Measurements from ENCODE around the gene YLPM1. TPM values are rescaled to one million over a fixed set of nuclear protein-coding genes. Genes with fewer than 3 reads are reported as not detected.

Gene YLPM1
- total and polyA plus RNA-seq, 4 donors, result 59.7 to 99.2 (median 90.4) TPM

GRCh38 chr14:74852922-74853530 is 89.9 kb downstream of the YLPM1 start:
- no peaks in the 10 kb centered on the region for H3K27me3 ChIP-seq (ENCODE audit: control insufficient read depth, insufficient read depth, low read length)
- H3K27ac ChIP-seq (ENCODE audit: low read depth, low read length), result no peak overlapping the region
- H3K9me3 ChIP-seq (ENCODE audit: control insufficient read depth, insufficient read depth, low read length), result no peaks in the 10 kb centered on the region
- H3K4me3 ChIP-seq (ENCODE audit: low read depth, low read length), result no peak overlapping the region
- no peaks in the 10 kb centered on the region for H3K36me3 ChIP-seq (ENCODE audit: control insufficient read depth, insufficient read depth, low read length)
- no CpG with 5 or more reads among the region's 2 CpGs for WGBS (ENCODE audit: insufficient coverage)
- H3K4me1 ChIP-seq (ENCODE audit: control insufficient read depth, insufficient read depth, low read length), result no peaks in the 10 kb centered on the region
- no peak for DNase-seq (ENCODE audit: low read depth in 4 of 6, low spot score in 6 of 6)

- Histone ChIP-seq H3K4me3 (ENCODE audit: low read depth, low read length) (no peak overlapping the region), H3K36me3 (ENCODE audit: control insufficient read depth, insufficient read depth, low read length) (no peaks in the 10 kb centered on the region), H3K9me3 (ENCODE audit: control insufficient read depth, insufficient read depth, low read length) (no peaks in the 10 kb centered on the region), H3K4me1 (ENCODE audit: control insufficient read depth, insufficient read depth, low read length) (no peaks in the 10 kb centered on the region), H3K27me3 (ENCODE audit: control insufficient read depth, insufficient read depth, low read length) (no peaks in the 10 kb centered on the region), H3K27ac (ENCODE audit: low read depth, low read length) (no peak overlapping the region)
- WGBS (ENCODE audit: insufficient coverage), result no CpG with 5 or more reads among the region's 4 CpGs
- DNase-seq (ENCODE audit: low read depth in 4 of 6, low spot score in 6 of 6), result no peak
Measured at GRCh38 chr14:74853581-74853980, 90.5 kb downstream of the YLPM1 start.

- no peak overlapping the region for H3K27ac ChIP-seq (ENCODE audit: low read depth, low read length)
- H3K4me3 ChIP-seq (ENCODE audit: low read depth, low read length), result no peak overlapping the region
- DNase-seq (ENCODE audit: low read depth in 4 of 6, low spot score in 6 of 6), result no peak
- 100% methylated on average over 5 of the region's 7 CpGs for WGBS (ENCODE audit: insufficient coverage)
- no peaks in the 10 kb centered on the region for H3K27me3 ChIP-seq (ENCODE audit: control insufficient read depth, insufficient read depth, low read length)
- no peaks in the 10 kb centered on the region for H3K4me1 ChIP-seq (ENCODE audit: control insufficient read depth, insufficient read depth, low read length)
- no peaks in the 10 kb centered on the region for H3K36me3 ChIP-seq (ENCODE audit: control insufficient read depth, insufficient read depth, low read length)
- H3K9me3 ChIP-seq (ENCODE audit: control insufficient read depth, insufficient read depth, low read length), result no peaks in the 10 kb centered on the region
Measured at GRCh38 chr14:74855021-74855420, 91.9 kb downstream of the YLPM1 start.

- Histone ChIP-seq H3K9me3 (ENCODE audit: control insufficient read depth, insufficient read depth, low read length) (no peaks in the 10 kb centered on the region), H3K4me1 (ENCODE audit: control insufficient read depth, insufficient read depth, low read length) (no peaks in the 10 kb centered on the region), H3K4me3 (ENCODE audit: low read depth, low read length) (no peak overlapping the region), H3K27me3 (ENCODE audit: control insufficient read depth, insufficient read depth, low read length) (no peaks in the 10 kb centered on the region), H3K36me3 (ENCODE audit: control insufficient read depth, insufficient read depth, low read length) (no peaks in the 10 kb centered on the region), H3K27ac (ENCODE audit: low read depth, low read length) (no peak overlapping the region)
- DNase-seq (ENCODE audit: low read depth in 4 of 6, low spot score in 6 of 6), result no peak
- WGBS (ENCODE audit: insufficient coverage), result 83% methylated on average over 4 of the region's 4 CpGs
Measured at GRCh38 chr14:74855945-74856344, 92.8 kb downstream of the YLPM1 start.

- Histone ChIP-seq H3K27me3 (ENCODE audit: control insufficient read depth, insufficient read depth, low read length) (no peaks in the 10 kb centered on the region), H3K27ac (ENCODE audit: low read depth, low read length) (no peak overlapping the region), H3K9me3 (ENCODE audit: control insufficient read depth, insufficient read depth, low read length) (no peaks in the 10 kb centered on the region), H3K36me3 (ENCODE audit: control insufficient read depth, insufficient read depth, low read length) (no peaks in the 10 kb centered on the region), H3K4me3 (ENCODE audit: low read depth, low read length) (no peak overlapping the region), H3K4me1 (ENCODE audit: control insufficient read depth, insufficient read depth, low read length) (no peaks in the 10 kb centered on the region)
- DNase-seq (ENCODE audit: low read depth in 4 of 6, low spot score in 6 of 6), result no peak
- WGBS (ENCODE audit: insufficient coverage), result 100% methylated on average over 1 of the region's 1 CpG
Measured at GRCh38 chr14:74856366-74856765, 93.2 kb downstream of the YLPM1 start.

- no peaks in the 10 kb centered on the region for H3K36me3 ChIP-seq (ENCODE audit: control insufficient read depth, insufficient read depth, low read length)
- WGBS (ENCODE audit: insufficient coverage), result no CpG with 5 or more reads among the region's 1 CpG
- no peak for DNase-seq (ENCODE audit: low read depth in 4 of 6, low spot score in 6 of 6)
- no peak overlapping the region for H3K4me3 ChIP-seq (ENCODE audit: low read depth, low read length)
- H3K4me1 ChIP-seq (ENCODE audit: control insufficient read depth, insufficient read depth, low read length), result no peaks in the 10 kb centered on the region
- no peak overlapping the region for H3K27ac ChIP-seq (ENCODE audit: low read depth, low read length)
- H3K27me3 ChIP-seq (ENCODE audit: control insufficient read depth, insufficient read depth, low read length), result no peaks in the 10 kb centered on the region
- H3K9me3 ChIP-seq (ENCODE audit: control insufficient read depth, insufficient read depth, low read length), result no peaks in the 10 kb centered on the region
Measured at GRCh38 chr14:74858022-74858421, 94.9 kb downstream of the YLPM1 start.

GRCh38 chr14:74859757-74860552 is 96.8 kb downstream of the YLPM1 start:
- no peaks in the 10 kb centered on the region for H3K27me3 ChIP-seq (ENCODE audit: control insufficient read depth, insufficient read depth, low read length)
- WGBS (ENCODE audit: insufficient coverage), result 73% methylated on average over 2 of the region's 10 CpGs
- no peaks in the 10 kb centered on the region for H3K4me1 ChIP-seq (ENCODE audit: control insufficient read depth, insufficient read depth, low read length)
- no peak for DNase-seq (ENCODE audit: low read depth in 4 of 6, low spot score in 6 of 6)
- H3K9me3 ChIP-seq (ENCODE audit: control insufficient read depth, insufficient read depth, low read length), result no peaks in the 10 kb centered on the region
- no peak overlapping the region for H3K27ac ChIP-seq (ENCODE audit: low read depth, low read length)
- H3K4me3 ChIP-seq (ENCODE audit: low read depth, low read length), result no peak overlapping the region
- no peaks in the 10 kb centered on the region for H3K36me3 ChIP-seq (ENCODE audit: control insufficient read depth, insufficient read depth, low read length)

GRCh38 chr14:74860899-74861733 is 98.0 kb downstream of the YLPM1 start:
- no peaks in the 10 kb centered on the region for H3K9me3 ChIP-seq (ENCODE audit: control insufficient read depth, insufficient read depth, low read length)
- no peaks in the 10 kb centered on the region for H3K4me1 ChIP-seq (ENCODE audit: control insufficient read depth, insufficient read depth, low read length)
- DNase-seq (ENCODE audit: low read depth in 4 of 6, low spot score in 6 of 6), result peak; percentile 56 to 92 (median 75)
- no peaks in the 10 kb centered on the region for H3K36me3 ChIP-seq (ENCODE audit: control insufficient read depth, insufficient read depth, low read length)
- 24% methylated on average over 6 of the region's 7 CpGs for WGBS (ENCODE audit: insufficient coverage)
- no peaks in the 10 kb centered on the region for H3K27me3 ChIP-seq (ENCODE audit: control insufficient read depth, insufficient read depth, low read length)
- no peak overlapping the region for H3K27ac ChIP-seq (ENCODE audit: low read depth, low read length)
- H3K4me3 ChIP-seq (ENCODE audit: low read depth, low read length), result no peak overlapping the region

GRCh38 chr14:74861734-74862090 is 98.6 kb downstream of the YLPM1 start:
- Histone ChIP-seq H3K9me3 (ENCODE audit: control insufficient read depth, insufficient read depth, low read length) (no peaks in the 10 kb centered on the region), H3K27ac (ENCODE audit: low read depth, low read length) (no peak overlapping the region), H3K4me1 (ENCODE audit: control insufficient read depth, insufficient read depth, low read length) (no peaks in the 10 kb centered on the region), H3K36me3 (ENCODE audit: control insufficient read depth, insufficient read depth, low read length) (no peaks in the 10 kb centered on the region), H3K4me3 (ENCODE audit: low read depth, low read length) (no peak overlapping the region), H3K27me3 (ENCODE audit: control insufficient read depth, insufficient read depth, low read length) (no peaks in the 10 kb centered on the region)
- no peak for DNase-seq (ENCODE audit: low read depth in 4 of 6, low spot score in 6 of 6)
- 83% methylated on average over 1 of the region's 3 CpGs for WGBS (ENCODE audit: insufficient coverage)
